Uterus (tissue), 4 donors: ENCODE results near the gene TFF1. TPM values are rescaled to one million over a fixed set of nuclear protein-coding genes. Genes with fewer than 3 reads are reported as not detected.
A peak's percentile ranks its signal among the peaks of the same experiment; 100 is the strongest.

Experiments used
- DNase-seq, 2 donors: peaks; one replicate each; pipeline ENCODE4 v3.0.0-alpha.2; 2019 to 2020
- H3K27ac ChIP-seq, 2 donors: fragments of 200-600 bp; sonication (generic); 1 replicate in 1 of 2; 2 replicates in 1 of 2; pipeline ENCODE4 v1.5.1; 2016 to 2018
- H3K27me3 ChIP-seq, 2 donors: fragments of 200-600 bp; sonication (generic); one replicate each; pipeline ENCODE4 v1.5.1; 2018 to 2019; ENCODE audit warnings: control low read depth in 1 of 2
- H3K36me3 ChIP-seq, 2 donors: fragments of 200-600 bp; sonication (generic); one replicate each; pipeline ENCODE4 v1.5.1; 2019; ENCODE audit warnings: control low read depth in 1 of 2
- H3K4me1 ChIP-seq, 2 donors: fragments of 200-600 bp; sonication (generic); one replicate each; pipeline ENCODE4 v1.5.1; 2018 to 2019; ENCODE audit warnings: control low read depth in 1 of 2
- H3K4me3 ChIP-seq, 2 donors: fragments of 200-600 bp; sonication (generic); 1 replicate in 1 of 2; 2 replicates in 1 of 2; pipeline ENCODE4 v1.5.1; 2018 to 2019; ENCODE audit warnings: mild to moderate bottlenecking in 1 of 2
- H3K9me3 ChIP-seq, 2 donors: fragments of 200-600 bp; sonication (generic); one replicate each; pipeline ENCODE4 v1.5.1; 2019; ENCODE audit warnings: control low read depth in 1 of 2
- POLR2A ChIP-seq, 2 donors: fragments of 450-650 bp; IDR thresholded peaks; one replicate each; pipeline ENCODE4 v1.6.1; 2016; ENCODE audit warnings: antibody characterized with exemption in 2 of 2, mild to moderate bottlenecking in 1 of 2, moderate library complexity in 1 of 2
- intact Hi-C: fragments of 100-400 bp; cut with DNase I; formaldehyde crosslinking; loops from one replicate; pipeline ENCODE4 v1.15.1; 2023; ENCODE audit warnings: low total_unique reads
- total RNA-seq, 4 donors: library from RNA; depleted of rRNA in 3 of 4; stranded (reverse); fragments of >200 nt in 3 of 4; gene quantifications; one replicate each; pipeline versions ENCODE4 v1.1.0 to v1.2.4, GENCODE V29; 2014 to 2023
- TF ChIP-seq, protein P1 (sequence below), 4 experiments: fragments of 200-600 bp in 2 of 4; fragments of 450-650 bp in 2 of 4; sonication (generic) in 2 of 4; IDR thresholded peaks; one replicate each; pipeline ENCODE4 v1.5.1; 2016 to 2019; ENCODE audit warnings: antibody characterized with exemption in 4 of 4, mild to moderate bottlenecking in 2 of 4, moderate library complexity in 1 of 4
- donor health status: DM: yes; HTN: yes; CAD: no.

The TFF1 gene
- total RNA-seq, 4 donors from 2014 or later, result not detected

DNA sequence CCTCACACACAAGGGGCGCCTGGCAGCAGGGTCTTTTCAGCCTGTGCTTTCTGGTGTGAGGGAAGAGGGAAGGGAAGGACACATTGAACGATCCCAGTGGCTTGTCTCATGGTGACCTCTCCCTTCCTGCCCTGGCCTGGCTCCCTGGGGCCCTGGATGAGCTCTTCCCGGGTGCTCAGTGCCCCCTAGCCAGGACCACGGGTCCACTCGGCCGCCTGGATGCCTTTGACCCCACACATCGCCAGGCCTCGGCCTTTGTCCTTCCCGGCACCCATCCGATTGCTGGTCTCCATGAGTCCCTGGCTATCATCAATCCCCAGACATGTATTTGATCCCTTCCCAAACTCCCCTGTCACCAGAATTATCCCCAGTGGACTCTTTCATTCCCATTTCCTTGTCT, 45.1 kb downstream of the TFF1 start:
- TF ChIP-seq POLR2A (IDR thresholded peaks at IDR 0.05), result no peak
- TF ChIP-seq, protein P1, sequence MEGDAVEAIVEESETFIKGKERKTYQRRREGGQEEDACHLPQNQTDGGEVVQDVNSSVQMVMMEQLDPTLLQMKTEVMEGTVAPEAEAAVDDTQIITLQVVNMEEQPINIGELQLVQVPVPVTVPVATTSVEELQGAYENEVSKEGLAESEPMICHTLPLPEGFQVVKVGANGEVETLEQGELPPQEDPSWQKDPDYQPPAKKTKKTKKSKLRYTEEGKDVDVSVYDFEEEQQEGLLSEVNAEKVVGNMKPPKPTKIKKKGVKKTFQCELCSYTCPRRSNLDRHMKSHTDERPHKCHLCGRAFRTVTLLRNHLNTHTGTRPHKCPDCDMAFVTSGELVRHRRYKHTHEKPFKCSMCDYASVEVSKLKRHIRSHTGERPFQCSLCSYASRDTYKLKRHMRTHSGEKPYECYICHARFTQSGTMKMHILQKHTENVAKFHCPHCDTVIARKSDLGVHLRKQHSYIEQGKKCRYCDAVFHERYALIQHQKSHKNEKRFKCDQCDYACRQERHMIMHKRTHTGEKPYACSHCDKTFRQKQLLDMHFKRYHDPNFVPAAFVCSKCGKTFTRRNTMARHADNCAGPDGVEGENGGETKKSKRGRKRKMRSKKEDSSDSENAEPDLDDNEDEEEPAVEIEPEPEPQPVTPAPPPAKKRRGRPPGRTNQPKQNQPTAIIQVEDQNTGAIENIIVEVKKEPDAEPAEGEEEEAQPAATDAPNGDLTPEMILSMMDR (IDR thresholded peaks at IDR 0.05), result no peak
- intact Hi-C loops, result no loop called here
- Histone ChIP-seq H3K27ac (no peak overlapping the region), H3K27me3 (no peaks in the 10 kb centered on the region), H3K9me3 (no peaks in the 10 kb centered on the region), H3K4me1 (no peaks in the 10 kb centered on the region), H3K4me3 (no peak overlapping the region), H3K36me3 (no peaks in the 10 kb centered on the region)
- no peak for DNase-seq

GRCh38 chr21:42320791-42321190, 45.5 kb downstream of the TFF1 start:
- no peaks in the 10 kb centered on the region for H3K27me3 ChIP-seq

DNA sequence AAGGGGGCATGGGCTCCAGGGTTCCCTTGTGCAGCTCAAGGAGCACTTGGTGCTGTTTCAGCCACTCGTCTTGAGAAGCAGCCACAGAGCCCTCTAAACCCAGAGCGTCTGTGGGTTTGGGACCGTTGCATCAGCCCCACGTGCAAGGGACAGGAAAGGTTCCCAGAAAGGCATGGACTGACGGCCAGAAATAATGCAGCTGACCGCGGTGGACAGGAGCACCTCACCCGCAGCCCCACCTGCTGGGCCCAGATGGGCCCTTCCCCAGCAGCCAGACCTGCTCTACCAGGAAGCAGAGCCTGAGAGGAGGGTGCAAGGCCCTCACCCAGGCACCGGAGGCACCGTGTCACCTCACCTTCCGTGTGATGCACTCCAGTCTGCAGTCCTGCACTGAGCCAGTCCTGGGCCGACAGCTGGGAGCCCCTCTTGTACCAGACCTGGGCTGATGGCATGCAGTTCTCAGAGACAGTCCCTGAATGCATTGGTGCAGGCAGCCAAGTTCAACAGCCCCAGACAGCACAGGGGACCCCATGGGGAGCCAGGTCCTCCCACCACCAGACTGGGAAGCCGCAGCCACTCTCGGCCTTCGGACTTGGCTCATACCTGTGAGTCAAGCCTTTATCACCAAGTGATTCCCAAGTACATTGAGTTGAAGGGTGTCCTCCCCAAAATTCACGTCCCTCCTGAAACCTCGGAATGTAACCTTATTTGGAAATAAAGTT, 46.3 kb downstream of the TFF1 start:
- intact Hi-C loops, result no loop called here
- TF ChIP-seq, protein P1 (IDR thresholded peaks at IDR 0.05), result no peak
- no peak for TF ChIP-seq POLR2A (IDR thresholded peaks at IDR 0.05)
- H3K4me1 ChIP-seq, result no peaks in the 10 kb centered on the region
- no peaks in the 10 kb centered on the region for H3K9me3 ChIP-seq
- H3K27me3 ChIP-seq, result no peaks in the 10 kb centered on the region
- no peak overlapping the region for H3K27ac ChIP-seq
- no peak overlapping the region for H3K4me3 ChIP-seq
- DNase-seq, result peak in 1 of 2 donors; percentile 3
- no peaks in the 10 kb centered on the region for H3K36me3 ChIP-seq

More at GRCh38 chr21:42320791-42321190, 45.5 kb downstream of the TFF1 start:
- intact Hi-C loops, result no loop called here
- no peak overlapping the region for H3K27ac ChIP-seq
- H3K36me3 ChIP-seq, result no peaks in the 10 kb centered on the region
- H3K4me3 ChIP-seq, result no peak overlapping the region
- H3K9me3 ChIP-seq, result no peaks in the 10 kb centered on the region
- H3K4me1 ChIP-seq, result no peaks in the 10 kb centered on the region
- TF ChIP-seq, protein P1 (IDR thresholded peaks at IDR 0.05), result no peak
- TF ChIP-seq POLR2A (IDR thresholded peaks at IDR 0.05), result no peak
- no peak for DNase-seq

DNA sequence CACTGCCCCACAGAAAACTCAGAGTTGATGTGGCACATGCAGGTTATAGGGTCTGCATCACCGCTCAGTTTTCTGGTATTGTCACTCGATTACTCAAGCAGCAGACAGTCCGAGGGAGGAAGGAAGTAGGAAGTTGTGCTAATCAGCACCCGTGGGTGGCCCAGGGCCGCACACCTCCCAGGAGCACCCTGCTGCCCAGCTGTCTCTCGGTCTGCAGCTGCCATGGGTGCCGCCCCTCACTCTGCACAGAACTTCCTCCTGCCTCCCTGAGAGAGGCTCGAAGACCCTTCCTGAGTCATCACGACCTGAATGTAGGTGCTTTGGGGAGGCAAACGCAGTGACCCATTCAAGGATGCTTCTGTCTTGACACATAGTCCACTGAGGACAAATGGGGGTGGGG, 47.0 kb downstream of the TFF1 start:
- Histone ChIP-seq H3K27me3 (no peaks in the 10 kb centered on the region), H3K9me3 (no peaks in the 10 kb centered on the region), H3K36me3 (no peaks in the 10 kb centered on the region), H3K4me3 (no peak overlapping the region), H3K4me1 (no peaks in the 10 kb centered on the region), H3K27ac (no peak overlapping the region)
- TF ChIP-seq, protein P1 (IDR thresholded peaks at IDR 0.05), result no peak
- TF ChIP-seq POLR2A (IDR thresholded peaks at IDR 0.05), result no peak
- intact Hi-C loops, result no loop called here
- DNase-seq, result peak in 1 of 2 donors; percentile 0

DNA sequence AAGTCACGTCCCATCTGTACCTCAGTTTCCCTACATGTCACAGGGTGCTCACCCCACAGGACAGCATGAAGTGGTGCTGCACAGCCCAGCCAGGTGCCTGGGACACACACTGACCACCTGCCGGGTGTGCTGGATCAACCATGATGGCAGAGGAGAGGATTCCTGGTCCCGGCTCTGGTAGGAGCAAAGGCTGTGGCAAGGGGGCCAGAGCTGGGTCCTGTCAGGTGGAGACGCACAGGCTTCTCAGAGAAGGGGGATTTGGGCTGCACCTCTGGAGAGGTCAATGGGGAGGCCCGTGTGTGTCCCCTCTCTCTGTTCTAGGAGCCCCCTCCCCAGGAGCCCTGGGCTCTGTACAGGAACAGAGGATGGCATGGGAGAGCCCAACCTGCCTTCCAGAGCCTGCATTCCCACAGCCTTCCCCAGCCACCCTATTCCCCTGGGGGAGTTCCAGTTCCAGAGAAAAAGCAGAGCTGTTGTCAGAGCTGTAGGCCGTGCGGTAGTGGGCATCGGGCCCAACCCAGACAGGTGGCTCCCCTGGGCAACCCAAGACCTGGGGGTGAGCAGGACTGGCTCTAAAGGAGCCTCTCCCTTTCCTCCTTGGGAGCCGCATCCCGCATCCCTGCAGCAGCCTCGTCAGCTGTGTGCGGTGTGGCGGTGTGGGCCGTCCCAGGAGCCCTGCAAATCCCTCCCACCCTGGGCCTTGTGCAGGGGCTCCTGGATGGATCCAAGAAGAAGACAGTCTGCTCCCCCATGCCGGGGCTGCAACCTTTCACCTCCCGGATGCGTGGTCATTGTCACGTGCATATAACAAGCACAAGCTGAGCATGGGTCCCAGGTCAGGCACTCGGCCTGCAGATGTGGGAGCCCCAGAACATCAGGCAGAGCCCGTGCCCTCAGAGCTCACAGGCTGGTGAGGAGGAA, 48.2 kb downstream of the TFF1 start:
- no peaks in the 10 kb centered on the region for H3K9me3 ChIP-seq
- no peaks in the 10 kb centered on the region for H3K4me1 ChIP-seq
- H3K27ac ChIP-seq, result no peak overlapping the region
- no peak for TF ChIP-seq POLR2A (IDR thresholded peaks at IDR 0.05)
- TF ChIP-seq, protein P1 (IDR thresholded peaks at IDR 0.05), result no peak
- no peaks in the 10 kb centered on the region for H3K36me3 ChIP-seq
- intact Hi-C loops, result no loop called here
- DNase-seq, result peak in 1 of 2 donors; percentile 4
- no peak overlapping the region for H3K4me3 ChIP-seq
- no peaks in the 10 kb centered on the region for H3K27me3 ChIP-seq
